ENCODE data around the gene SPRR3. TPM values are rescaled to one million over a fixed set of nuclear protein-coding genes. Genes with fewer than 3 reads are reported as not detected.

SPRR3 gene
- total and polyA plus RNA-seq, 2 experiments from 2014 or later = not detected

DNA sequence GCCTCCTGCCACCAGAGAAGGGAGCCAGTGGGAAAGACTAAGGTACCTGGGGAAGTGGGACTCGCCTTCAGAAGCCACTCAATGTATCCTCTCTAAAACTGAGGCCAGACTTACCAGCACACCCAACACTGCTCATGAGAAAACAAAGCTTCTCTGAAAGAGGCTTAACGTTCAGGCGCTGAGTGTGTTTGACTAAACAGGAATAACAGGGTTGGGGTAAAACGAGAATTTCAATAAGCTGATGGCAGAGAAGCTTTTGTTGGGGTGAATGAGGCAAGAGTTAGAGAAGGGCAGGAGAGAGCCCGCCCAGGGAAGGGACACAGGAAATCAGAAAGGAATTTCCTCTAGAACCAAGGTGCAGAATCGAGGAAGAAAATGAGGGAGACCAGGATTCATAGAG is 1.7 kb upstream of the SPRR3 start (continued):
- TF ChIP-seq, protein P1, sequence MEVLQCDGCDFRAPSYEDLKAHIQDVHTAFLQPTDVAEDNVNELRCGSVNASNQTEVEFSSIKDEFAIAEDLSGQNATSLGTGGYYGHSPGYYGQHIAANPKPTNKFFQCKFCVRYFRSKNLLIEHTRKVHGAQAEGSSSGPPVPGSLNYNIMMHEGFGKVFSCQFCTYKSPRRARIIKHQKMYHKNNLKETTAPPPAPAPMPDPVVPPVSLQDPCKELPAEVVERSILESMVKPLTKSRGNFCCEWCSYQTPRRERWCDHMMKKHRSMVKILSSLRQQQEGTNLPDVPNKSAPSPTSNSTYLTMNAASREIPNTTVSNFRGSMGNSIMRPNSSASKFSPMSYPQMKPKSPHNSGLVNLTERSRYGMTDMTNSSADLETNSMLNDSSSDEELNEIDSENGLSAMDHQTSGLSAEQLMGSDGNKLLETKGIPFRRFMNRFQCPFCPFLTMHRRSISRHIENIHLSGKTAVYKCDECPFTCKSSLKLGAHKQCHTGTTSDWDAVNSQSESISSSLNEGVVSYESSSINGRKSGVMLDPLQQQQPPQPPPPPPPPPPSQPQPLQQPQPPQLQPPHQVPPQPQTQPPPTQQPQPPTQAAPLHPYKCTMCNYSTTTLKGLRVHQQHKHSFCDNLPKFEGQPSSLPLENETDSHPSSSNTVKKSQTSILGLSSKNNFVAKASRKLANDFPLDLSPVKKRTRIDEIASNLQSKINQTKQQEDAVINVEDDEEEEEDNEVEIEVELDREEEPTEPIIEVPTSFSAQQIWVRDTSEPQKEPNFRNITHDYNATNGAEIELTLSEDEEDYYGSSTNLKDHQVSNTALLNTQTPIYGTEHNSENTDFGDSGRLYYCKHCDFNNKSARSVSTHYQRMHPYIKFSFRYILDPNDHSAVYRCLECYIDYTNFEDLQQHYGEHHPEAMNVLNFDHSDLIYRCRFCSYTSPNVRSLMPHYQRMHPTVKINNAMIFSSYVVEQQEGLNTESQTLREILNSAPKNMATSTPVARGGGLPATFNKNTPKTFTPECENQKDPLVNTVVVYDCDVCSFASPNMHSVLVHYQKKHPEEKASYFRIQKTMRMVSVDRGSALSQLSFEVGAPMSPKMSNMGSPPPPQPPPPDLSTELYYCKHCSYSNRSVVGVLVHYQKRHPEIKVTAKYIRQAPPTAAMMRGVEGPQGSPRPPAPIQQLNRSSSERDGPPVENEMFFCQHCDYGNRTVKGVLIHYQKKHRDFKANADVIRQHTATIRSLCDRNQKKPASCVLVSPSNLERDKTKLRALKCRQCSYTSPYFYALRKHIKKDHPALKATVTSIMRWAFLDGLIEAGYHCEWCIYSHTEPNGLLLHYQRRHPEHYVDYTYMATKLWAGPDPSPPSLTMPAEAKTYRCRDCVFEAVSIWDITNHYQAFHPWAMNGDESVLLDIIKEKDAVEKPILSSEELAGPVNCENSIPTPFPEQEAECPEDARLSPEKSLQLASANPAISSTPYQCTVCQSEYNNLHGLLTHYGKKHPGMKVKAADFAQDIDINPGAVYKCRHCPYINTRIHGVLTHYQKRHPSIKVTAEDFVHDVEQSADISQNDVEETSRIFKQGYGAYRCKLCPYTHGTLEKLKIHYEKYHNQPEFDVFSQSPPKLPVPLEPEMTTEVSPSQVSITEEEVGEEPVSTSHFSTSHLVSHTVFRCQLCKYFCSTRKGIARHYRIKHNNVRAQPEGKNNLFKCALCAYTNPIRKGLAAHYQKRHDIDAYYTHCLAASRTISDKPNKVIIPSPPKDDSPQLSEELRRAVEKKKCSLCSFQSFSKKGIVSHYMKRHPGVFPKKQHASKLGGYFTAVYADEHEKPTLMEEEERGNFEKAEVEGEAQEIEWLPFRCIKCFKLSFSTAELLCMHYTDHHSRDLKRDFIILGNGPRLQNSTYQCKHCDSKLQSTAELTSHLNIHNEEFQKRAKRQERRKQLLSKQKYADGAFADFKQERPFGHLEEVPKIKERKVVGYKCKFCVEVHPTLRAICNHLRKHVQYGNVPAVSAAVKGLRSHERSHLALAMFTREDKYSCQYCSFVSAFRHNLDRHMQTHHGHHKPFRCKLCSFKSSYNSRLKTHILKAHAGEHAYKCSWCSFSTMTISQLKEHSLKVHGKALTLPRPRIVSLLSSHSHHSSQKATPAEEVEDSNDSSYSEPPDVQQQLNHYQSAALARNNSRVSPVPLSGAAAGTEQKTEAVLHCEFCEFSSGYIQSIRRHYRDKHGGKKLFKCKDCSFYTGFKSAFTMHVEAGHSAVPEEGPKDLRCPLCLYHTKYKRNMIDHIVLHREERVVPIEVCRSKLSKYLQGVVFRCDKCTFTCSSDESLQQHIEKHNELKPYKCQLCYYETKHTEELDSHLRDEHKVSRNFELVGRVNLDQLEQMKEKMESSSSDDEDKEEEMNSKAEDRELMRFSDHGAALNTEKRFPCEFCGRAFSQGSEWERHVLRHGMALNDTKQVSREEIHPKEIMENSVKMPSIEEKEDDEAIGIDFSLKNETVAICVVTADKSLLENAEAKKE (CRISPR knock-in tag; IDR thresholded peaks at IDR 0.05) = no peak
- TF ChIP-seq NANOG (IDR thresholded peaks at IDR 0.05; ENCODE audit: borderline replicate concordance) = no peak
- TF ChIP-seq EZH2phosphoT487 (IDR thresholded peaks at IDR 0.05; ENCODE audit: unreplicated experiment) = no peak
- TF ChIP-seq STAT1 (IDR thresholded peaks at IDR 0.05; ENCODE audit: unreplicated experiment) = no peak
- no peak for TF ChIP-seq CTCF (conservative IDR thresholded peaks at IDR 0.05; ENCODE audit: low read depth in 2 of 2)
- TF ChIP-seq, protein P2, sequence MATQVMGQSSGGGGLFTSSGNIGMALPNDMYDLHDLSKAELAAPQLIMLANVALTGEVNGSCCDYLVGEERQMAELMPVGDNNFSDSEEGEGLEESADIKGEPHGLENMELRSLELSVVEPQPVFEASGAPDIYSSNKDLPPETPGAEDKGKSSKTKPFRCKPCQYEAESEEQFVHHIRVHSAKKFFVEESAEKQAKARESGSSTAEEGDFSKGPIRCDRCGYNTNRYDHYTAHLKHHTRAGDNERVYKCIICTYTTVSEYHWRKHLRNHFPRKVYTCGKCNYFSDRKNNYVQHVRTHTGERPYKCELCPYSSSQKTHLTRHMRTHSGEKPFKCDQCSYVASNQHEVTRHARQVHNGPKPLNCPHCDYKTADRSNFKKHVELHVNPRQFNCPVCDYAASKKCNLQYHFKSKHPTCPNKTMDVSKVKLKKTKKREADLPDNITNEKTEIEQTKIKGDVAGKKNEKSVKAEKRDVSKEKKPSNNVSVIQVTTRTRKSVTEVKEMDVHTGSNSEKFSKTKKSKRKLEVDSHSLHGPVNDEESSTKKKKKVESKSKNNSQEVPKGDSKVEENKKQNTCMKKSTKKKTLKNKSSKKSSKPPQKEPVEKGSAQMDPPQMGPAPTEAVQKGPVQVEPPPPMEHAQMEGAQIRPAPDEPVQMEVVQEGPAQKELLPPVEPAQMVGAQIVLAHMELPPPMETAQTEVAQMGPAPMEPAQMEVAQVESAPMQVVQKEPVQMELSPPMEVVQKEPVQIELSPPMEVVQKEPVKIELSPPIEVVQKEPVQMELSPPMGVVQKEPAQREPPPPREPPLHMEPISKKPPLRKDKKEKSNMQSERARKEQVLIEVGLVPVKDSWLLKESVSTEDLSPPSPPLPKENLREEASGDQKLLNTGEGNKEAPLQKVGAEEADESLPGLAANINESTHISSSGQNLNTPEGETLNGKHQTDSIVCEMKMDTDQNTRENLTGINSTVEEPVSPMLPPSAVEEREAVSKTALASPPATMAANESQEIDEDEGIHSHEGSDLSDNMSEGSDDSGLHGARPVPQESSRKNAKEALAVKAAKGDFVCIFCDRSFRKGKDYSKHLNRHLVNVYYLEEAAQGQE (IDR thresholded peaks at IDR 0.05; ENCODE audit: unreplicated experiment) = no peak
- TF ChIP-seq ZNF331 (CRISPR knock-in tag; IDR thresholded peaks at IDR 0.05; ENCODE audit: low read depth) = no peak
